NCI-H524 (cell line): ENCODE data around the gene DISP3.
A peak's percentile ranks its signal among the peaks of the same experiment; 100 is the strongest.

Experiments
- DNase-seq, 2 experiments: peaks; one replicate each; lab custom pipeline; 2025; lab: John Stamatoyannopoulos, UW

DISP3 gene

GRCh38 chr1:11486231-11487009 lies 7.5 kb downstream of the DISP3 start:
- no peak for DNase-seq

GRCh38 chr1:11487196-11487751 lies 8.3 kb downstream of the DISP3 start:
- peak; percentile 76 to 92 for DNase-seq

GRCh38 chr1:11488201-11488770 lies 9.3 kb downstream of the DISP3 start:
- no peak for DNase-seq

- DNase-seq: no peak
These were observed 10.1 kb downstream of the DISP3 start for GRCh38 chr1:11488966-11489625.

- no peak for DNase-seq
These were observed 13.3 kb downstream of the DISP3 start for GRCh38 chr1:11492235-11492634.

GRCh38 chr1:11493972-11494655 lies 15.2 kb downstream of the DISP3 start:
- DNase-seq: no peak

GRCh38 chr1:11494771-11495170 lies 15.8 kb downstream of the DISP3 start:
- DNase-seq: no peak

GRCh38 chr1:11495579-11495978 lies 16.6 kb downstream of the DISP3 start:
- DNase-seq: no peak

- no peak for DNase-seq
These were observed 17.7 kb downstream of the DISP3 start for GRCh38 chr1:11496551-11497080.

GRCh38 chr1:11498956-11499594 lies 20.1 kb downstream of the DISP3 start:
- DNase-seq: no peak

- DNase-seq: no peak
These were observed 20.8 kb downstream of the DISP3 start for GRCh38 chr1:11499601-11500331.

GRCh38 chr1:11500881-11501280 lies 21.9 kb downstream of the DISP3 start:
- no peak for DNase-seq

- DNase-seq: no peak
These were observed 22.5 kb downstream of the DISP3 start for GRCh38 chr1:11501491-11501897.

GRCh38 chr1:11501906-11502485 lies 23.0 kb downstream of the DISP3 start:
- DNase-seq: no peak

- DNase-seq: no peak
These were observed 23.6 kb downstream of the DISP3 start for GRCh38 chr1:11502516-11502915.

GRCh38 chr1:11504599-11504998 lies 25.6 kb downstream of the DISP3 start:
- DNase-seq: no peak

GRCh38 chr1:11505591-11506538 lies 26.9 kb downstream of the DISP3 start:
- DNase-seq: no peak

GRCh38 chr1:11507309-11507708 lies 28.4 kb downstream of the DISP3 start:
- DNase-seq: no peak

GRCh38 chr1:11513681-11514080 lies 34.7 kb downstream of the DISP3 start:
- no peak for DNase-seq
